MM.1S (cell line): Measurements from ENCODE around the gene BIRC3.

Experiments used
- DNase-seq: peaks from one replicate; pipeline ENCODE4 v3.0.0-alpha.2; 2015
- H2AFZ ChIP-seq: fragments of 300-600 bp; sonication (generic); 2 replicates; pipeline ENCODE4 v1.6.0; 2016; ENCODE audit warnings: antibody characterized with exemption, low read length
- H3F3A ChIP-seq: fragments of 300-600 bp; sonication (generic); 2 replicates; pipeline ENCODE4 v1.6.1; 2016; ENCODE audit warnings: mild to moderate bottlenecking, antibody characterized with exemption, low read length, moderate library complexity, mixed read lengths; ENCODE audit not compliant: insufficient read depth
- H3K27ac ChIP-seq: fragments of 300-600 bp; sonication (generic); 2 replicates; pipeline ENCODE4 v1.5.1; 2016; ENCODE audit warnings: mild to moderate bottlenecking, low read length
- H3K27me3 ChIP-seq: fragments of 300-600 bp; sonication (generic); replicated peaks from 2 replicates; pipeline ENCODE4 v1.6.0; 2016; ENCODE audit warnings: low read length; ENCODE audit not compliant: insufficient read depth
- H3K36me3 ChIP-seq: fragments of 300-600 bp; sonication (generic); replicated peaks from 2 replicates; pipeline ENCODE4 v1.6.1; 2016; ENCODE audit warnings: mild to moderate bottlenecking, low read length, mixed read lengths; ENCODE audit not compliant: insufficient read depth
- H3K4me1 ChIP-seq: fragments of 300-600 bp; sonication (generic); 2 replicates; pipeline ENCODE4 v1.6.1; 2016; ENCODE audit warnings: low read length, mixed read lengths
- H3K4me2 ChIP-seq: fragments of 300-600 bp; sonication (generic); 2 replicates; pipeline ENCODE4 v1.6.0; 2016; ENCODE audit warnings: low read depth, low read length
- H3K4me3 ChIP-seq: fragments of 300-600 bp; sonication (generic); 2 replicates; pipeline ENCODE4 v1.5.1; 2016; ENCODE audit warnings: low read length, mixed read lengths
- H3K79me2 ChIP-seq: fragments of 300-600 bp; sonication (generic); 2 replicates; pipeline ENCODE4 v1.6.1; 2016; ENCODE audit warnings: mixed run types, low read length, mixed read lengths
- H3K9ac ChIP-seq: fragments of 300-600 bp; sonication (generic); 2 replicates; pipeline ENCODE4 v1.6.1; 2016; ENCODE audit warnings: low read length, mixed read lengths
- H3K9me2 ChIP-seq: fragments of 300-600 bp; sonication (generic); replicated peaks from 2 replicates; pipeline ENCODE4 v1.6.1; 2016; ENCODE audit warnings: mild to moderate bottlenecking, low read length, mixed read lengths; ENCODE audit not compliant: insufficient read depth
- H3K9me3 ChIP-seq: fragments of 300-600 bp; sonication (generic); replicated peaks from 2 replicates; pipeline ENCODE4 v1.6.1; 2016; ENCODE audit warnings: mild to moderate bottlenecking, low read length, mixed read lengths; ENCODE audit not compliant: insufficient read depth
- H4K20me1 ChIP-seq: fragments of 300-600 bp; sonication (generic); 2 replicates; pipeline ENCODE4 v1.6.1; 2016; ENCODE audit warnings: mild to moderate bottlenecking, low read length, moderate library complexity, mixed read lengths; ENCODE audit not compliant: insufficient read depth
- EZH2 ChIP-seq: fragments of 300-600 bp; sonication (generic); optimal IDR thresholded peaks from 2 replicates; pipeline ENCODE3; 2017; ENCODE audit warnings: low read depth, mild to moderate bottlenecking, antibody characterized with exemption, low read length, mixed read lengths
- EZH2phosphoT487 ChIP-seq: fragments of 300-600 bp; sonication (generic); IDR thresholded peaks from 2 replicates; pipeline ENCODE4 v1.6.1; 2018; ENCODE audit warnings: antibody characterized with exemption, low read length
- TF ChIP-seq, protein P1 (sequence below): fragments of 300-600 bp; sonication (generic); IDR thresholded peaks from 2 replicates; pipeline ENCODE4 v1.5.1; 2016; ENCODE audit warnings: antibody characterized with exemption, low read length, mixed read lengths

Gene BIRC3

DNA sequence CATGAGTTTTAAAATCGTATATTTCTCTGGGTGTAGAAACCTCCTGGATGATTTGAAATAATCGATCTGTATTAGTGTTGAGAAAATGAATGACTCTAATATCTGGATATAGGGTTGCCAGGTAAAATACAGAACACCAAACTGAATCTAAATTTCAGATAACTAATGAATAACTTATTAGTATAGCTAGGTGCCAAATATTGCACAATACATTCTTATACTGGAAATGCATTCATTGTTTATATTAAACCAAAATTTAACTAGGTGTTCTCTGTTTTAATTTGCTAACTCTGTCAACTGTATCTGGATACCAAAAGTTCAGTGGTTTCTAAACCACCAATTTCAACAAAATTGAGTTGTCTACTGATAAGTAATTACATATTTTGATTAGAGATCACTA is 2.5 kb upstream of the BIRC3 start:
- no peak overlapping the region for H3K27ac ChIP-seq
- H3F3A ChIP-seq, result peaks cover 28% of the 10 kb centered on the region
- no peaks in the 10 kb centered on the region for H3K9me2 ChIP-seq
- no peak overlapping the region for H3K4me3 ChIP-seq
- peaks cover 22% of the 10 kb centered on the region for H3K79me2 ChIP-seq
- H2AFZ ChIP-seq, result no peak overlapping the region
- no peaks in the 10 kb centered on the region for H3K36me3 ChIP-seq
- no peaks in the 10 kb centered on the region for H3K27me3 ChIP-seq
- no peaks in the 10 kb centered on the region for H3K9me3 ChIP-seq
- no peak for DNase-seq
- no peak overlapping the region for H3K4me2 ChIP-seq
- no peak overlapping the region for H3K9ac ChIP-seq
- TF ChIP-seq, protein P1, sequence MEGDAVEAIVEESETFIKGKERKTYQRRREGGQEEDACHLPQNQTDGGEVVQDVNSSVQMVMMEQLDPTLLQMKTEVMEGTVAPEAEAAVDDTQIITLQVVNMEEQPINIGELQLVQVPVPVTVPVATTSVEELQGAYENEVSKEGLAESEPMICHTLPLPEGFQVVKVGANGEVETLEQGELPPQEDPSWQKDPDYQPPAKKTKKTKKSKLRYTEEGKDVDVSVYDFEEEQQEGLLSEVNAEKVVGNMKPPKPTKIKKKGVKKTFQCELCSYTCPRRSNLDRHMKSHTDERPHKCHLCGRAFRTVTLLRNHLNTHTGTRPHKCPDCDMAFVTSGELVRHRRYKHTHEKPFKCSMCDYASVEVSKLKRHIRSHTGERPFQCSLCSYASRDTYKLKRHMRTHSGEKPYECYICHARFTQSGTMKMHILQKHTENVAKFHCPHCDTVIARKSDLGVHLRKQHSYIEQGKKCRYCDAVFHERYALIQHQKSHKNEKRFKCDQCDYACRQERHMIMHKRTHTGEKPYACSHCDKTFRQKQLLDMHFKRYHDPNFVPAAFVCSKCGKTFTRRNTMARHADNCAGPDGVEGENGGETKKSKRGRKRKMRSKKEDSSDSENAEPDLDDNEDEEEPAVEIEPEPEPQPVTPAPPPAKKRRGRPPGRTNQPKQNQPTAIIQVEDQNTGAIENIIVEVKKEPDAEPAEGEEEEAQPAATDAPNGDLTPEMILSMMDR, result no peak
- TF ChIP-seq EZH2phosphoT487, result no peak
- H3K4me1 ChIP-seq, result peaks cover 37% of the 10 kb centered on the region
- no peaks in the 10 kb centered on the region for H4K20me1 ChIP-seq

DNA sequence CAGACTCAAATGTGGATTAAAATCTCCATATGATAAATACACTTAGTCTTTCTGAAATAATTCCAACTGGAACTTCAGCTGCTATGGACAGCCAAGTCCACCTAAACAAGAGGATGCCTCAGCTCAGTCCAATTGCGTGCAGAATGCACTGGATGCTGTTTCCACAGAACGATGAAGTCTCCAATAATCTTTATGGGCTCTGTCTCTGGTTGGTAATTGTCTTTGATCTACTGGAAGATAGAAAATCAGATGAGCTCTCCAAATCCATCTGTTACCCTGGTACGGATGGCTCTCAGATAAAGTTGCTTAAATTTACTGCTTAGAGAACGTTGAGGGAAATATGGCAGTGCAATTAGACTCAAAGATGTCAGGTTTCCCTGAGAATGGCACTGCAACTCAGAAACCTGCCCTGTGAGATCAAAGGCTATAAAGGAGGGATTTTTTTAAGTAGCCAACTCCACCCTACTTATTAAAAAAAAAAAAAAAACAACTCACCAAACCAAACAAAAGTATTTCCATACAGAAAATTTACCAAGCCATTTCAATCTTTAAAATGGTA is 859 bp upstream of the BIRC3 start:
- Histone ChIP-seq H3K27ac (peak overlapping the region; percentile 95), H2AFZ (peak overlapping the region; percentile 11), H3K9ac (peak overlapping the region; percentile 92), H3K4me2 (peak overlapping the region; percentile 85), H3F3A (peaks cover 28% of the 10 kb centered on the region), H3K36me3 (no peaks in the 10 kb centered on the region), H3K9me3 (no peaks in the 10 kb centered on the region), H4K20me1 (no peaks in the 10 kb centered on the region), H3K79me2 (peaks cover 38% of the 10 kb centered on the region), H3K4me1 (peaks cover 49% of the 10 kb centered on the region), H3K4me3 (peak overlapping the region; percentile 78), H3K9me2 (no peaks in the 10 kb centered on the region), H3K27me3 (no peaks in the 10 kb centered on the region)
- peak; percentile 37 for DNase-seq
- TF ChIP-seq, protein P1, result no peak
- TF ChIP-seq EZH2phosphoT487 (no peak), EZH2 (no peak)

DNA sequence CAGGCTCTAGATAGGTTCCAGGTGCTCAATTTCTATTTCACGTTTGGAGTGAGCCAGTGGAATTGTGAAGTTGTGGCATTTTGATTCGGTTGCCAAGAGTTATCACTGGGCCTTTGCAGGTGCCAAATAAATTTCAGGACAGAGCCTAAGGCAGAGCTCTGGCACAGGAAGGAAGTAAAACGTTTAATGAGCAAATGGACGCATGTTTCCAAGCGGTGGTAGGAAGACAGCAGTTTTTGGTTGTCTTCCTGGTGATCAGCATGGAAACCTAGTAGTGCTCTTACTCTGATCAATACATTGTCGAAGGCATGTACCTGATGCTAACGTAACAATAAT is 452 bp downstream of the BIRC3 start:
- Histone ChIP-seq H3K9ac (peak overlapping the region; percentile 92), H2AFZ (peak overlapping the region; percentile 52; the same call in 1 of the 2 replicates), H3K27me3 (no peaks in the 10 kb centered on the region), H3K9me3 (no peaks in the 10 kb centered on the region), H3K27ac (peak overlapping the region; percentile 95), H4K20me1 (no peaks in the 10 kb centered on the region), H3K4me1 (peaks cover 59% of the 10 kb centered on the region), H3K9me2 (no peaks in the 10 kb centered on the region), H3K36me3 (no peaks in the 10 kb centered on the region), H3K4me2 (peak overlapping the region; percentile 94), H3K4me3 (peak overlapping the region; percentile 78), H3F3A (peaks cover 28% of the 10 kb centered on the region), H3K79me2 (peaks cover 52% of the 10 kb centered on the region)
- TF ChIP-seq, protein P1, result no peak
- no peak for TF ChIP-seq EZH2
- no peak for TF ChIP-seq EZH2phosphoT487
- DNase-seq, result no peak
